Esophagus muscularis mucosa (tissue), 4 donors: ENCODE data around the gene SMYD2.

ENCODE experiments used
- EP300 ChIP-seq: sonication (generic); formaldehyde crosslinking; IDR thresholded peaks from one replicate; pipeline ENCODE4 v1.6.1; 2017; ENCODE audit warnings: antibody characterized with exemption
- POLR2A ChIP-seq: fragments of 450-650 bp; IDR thresholded peaks from one replicate; pipeline ENCODE4 v1.6.1; 2017; ENCODE audit warnings: antibody characterized with exemption, moderate library complexity, mild to moderate bottlenecking, low read depth
- POLR2AphosphoS5 ChIP-seq, 2 donors: sonication (generic); formaldehyde crosslinking; IDR thresholded peaks; one replicate each; pipeline ENCODE4 v1.6.1; 2017; ENCODE audit warnings: antibody characterized with exemption in 2 of 2
- TF ChIP-seq, protein P1 (sequence below), 3 experiments: fragments of 200-600 bp in 2 of 3; fragments of 450-650 bp in 1 of 3; sonication (generic) in 2 of 3; IDR thresholded peaks; one replicate each; pipeline ENCODE4 v1.5.1; 2017 to 2019; ENCODE audit warnings: antibody characterized with exemption in 3 of 3, mild to moderate bottlenecking in 2 of 3, moderate library complexity in 1 of 3

DNA sequence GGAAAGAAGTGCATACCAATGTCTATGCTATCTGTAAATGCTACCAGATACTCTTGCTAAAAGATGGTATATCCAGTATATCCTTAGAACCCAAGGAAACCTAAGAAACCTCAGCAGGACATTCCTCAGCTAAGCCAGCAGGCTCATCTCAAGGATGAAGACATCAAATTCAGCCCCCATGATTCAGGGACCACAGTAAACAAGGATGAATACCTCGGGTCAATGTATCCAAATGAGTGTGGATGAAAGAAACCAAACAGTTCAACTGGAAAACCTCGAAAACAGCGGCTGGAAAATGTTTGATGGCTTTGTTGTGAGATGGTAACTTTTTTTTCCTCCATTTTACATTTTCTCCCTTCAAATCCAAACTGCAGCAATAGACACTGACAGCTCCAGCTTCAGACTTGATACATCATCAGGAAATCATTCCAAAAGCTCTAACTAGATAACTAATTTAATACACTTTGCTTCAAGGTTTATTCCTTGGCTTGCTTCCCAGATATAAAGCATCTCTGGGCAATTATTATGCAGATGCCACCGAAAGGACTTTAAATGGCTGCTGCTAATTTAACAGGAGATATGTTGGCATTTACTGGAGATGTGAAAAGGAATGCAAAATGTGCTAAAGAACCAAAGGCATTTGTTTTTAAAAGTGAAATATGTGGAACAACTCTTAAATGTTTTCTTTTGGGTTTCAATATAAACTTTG, 73.6 kb downstream of the SMYD2 start:
- TF ChIP-seq, protein P1, sequence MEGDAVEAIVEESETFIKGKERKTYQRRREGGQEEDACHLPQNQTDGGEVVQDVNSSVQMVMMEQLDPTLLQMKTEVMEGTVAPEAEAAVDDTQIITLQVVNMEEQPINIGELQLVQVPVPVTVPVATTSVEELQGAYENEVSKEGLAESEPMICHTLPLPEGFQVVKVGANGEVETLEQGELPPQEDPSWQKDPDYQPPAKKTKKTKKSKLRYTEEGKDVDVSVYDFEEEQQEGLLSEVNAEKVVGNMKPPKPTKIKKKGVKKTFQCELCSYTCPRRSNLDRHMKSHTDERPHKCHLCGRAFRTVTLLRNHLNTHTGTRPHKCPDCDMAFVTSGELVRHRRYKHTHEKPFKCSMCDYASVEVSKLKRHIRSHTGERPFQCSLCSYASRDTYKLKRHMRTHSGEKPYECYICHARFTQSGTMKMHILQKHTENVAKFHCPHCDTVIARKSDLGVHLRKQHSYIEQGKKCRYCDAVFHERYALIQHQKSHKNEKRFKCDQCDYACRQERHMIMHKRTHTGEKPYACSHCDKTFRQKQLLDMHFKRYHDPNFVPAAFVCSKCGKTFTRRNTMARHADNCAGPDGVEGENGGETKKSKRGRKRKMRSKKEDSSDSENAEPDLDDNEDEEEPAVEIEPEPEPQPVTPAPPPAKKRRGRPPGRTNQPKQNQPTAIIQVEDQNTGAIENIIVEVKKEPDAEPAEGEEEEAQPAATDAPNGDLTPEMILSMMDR (IDR thresholded peaks at IDR 0.05): no peak
- TF ChIP-seq POLR2A: no peak
- no peak for TF ChIP-seq POLR2AphosphoS5 (IDR thresholded peaks at IDR 0.05)
- TF ChIP-seq EP300: no peak
